MM.1S (cell line): Measurements from ENCODE around the gene FMNL1.

Source experiments
- CTCF ChIP-seq: fragments of 300-600 bp; sonication (generic); IDR thresholded peaks from 2 replicates; pipeline ENCODE4 v1.5.1; 2016; ENCODE audit warnings: antibody characterized with exemption, low read length, mixed read lengths
- EZH2 ChIP-seq: fragments of 300-600 bp; sonication (generic); optimal IDR thresholded peaks from 2 replicates; pipeline ENCODE3; 2017; ENCODE audit warnings: low read depth, mild to moderate bottlenecking, antibody characterized with exemption, low read length, mixed read lengths
- EZH2phosphoT487 ChIP-seq: fragments of 300-600 bp; sonication (generic); IDR thresholded peaks from 2 replicates; pipeline ENCODE4 v1.6.1; 2018; ENCODE audit warnings: antibody characterized with exemption, low read length

GRCh38 chr17:45201457-45201856, 20.2 kb upstream of the FMNL1 start:
- TF ChIP-seq EZH2 (no peak), CTCF (no peak), EZH2phosphoT487 (no peak)
